Endothelial cell of umbilical vein (primary cell): ENCODE data around the gene DACH2. TPM values are rescaled to one million over a fixed set of nuclear protein-coding genes. Genes with fewer than 3 reads are reported as not detected.

Experiments used
- BruUV-seq: library from RNA; stranded (reverse); fragments of 400-500 nt; replicated peaks from 2 replicates; lab custom pipeline; 2021; lab: Mats Ljungman, UMichigan
- CTCF ChIA-PET: fragments of 300-600, 350-600 bp; sonication (Branson Sonifier 250); formaldehyde crosslinking; loops from one replicate; lab custom pipeline; 2021; ENCODE audit warnings: antibody characterized with exemption, inconsistent platforms; lab: Charles Lee
- POLR2A ChIA-PET: fragments of 300-600, 350-600 bp; sonication (Branson Sonifier 250); formaldehyde crosslinking; loops from one replicate; lab custom pipeline; 2021; ENCODE audit warnings: antibody characterized with exemption, inconsistent platforms; lab: Charles Lee
- DNase-seq: peaks from one replicate; pipeline ENCODE4 v3.0.0-alpha.2; 2011; ENCODE audit warnings: low read depth, low spot score
- FAIRE-seq: peaks from 2 replicates; lab custom pipeline; 2011; peaks lifted over from hg19 to GRCh38; lab: Jason Lieb, UNC
- H2AFZ ChIP-seq: 2 replicates; pipeline ENCODE4 v1.6.0; 2012; ENCODE audit warnings: low read depth, low read length, control low read depth, inconsistent platforms
- H3K27ac ChIP-seq: 2 replicates; pipeline ENCODE4 v1.5.1; 2011; ENCODE audit warnings: low read depth, mild to moderate bottlenecking, control low read depth, low read length, moderate library complexity; ENCODE audit not compliant: insufficient read depth
- H3K27me3 ChIP-seq, 2 experiments: 2 replicates each; pipeline versions ENCODE4 v1.6.0 to v1.6.1; 2011; ENCODE audit warnings: low read length in 2 of 2, mixed read lengths in 1 of 2; ENCODE audit not compliant: control insufficient read depth in 2 of 2, insufficient read depth in 2 of 2
- H3K36me3 ChIP-seq, 2 experiments: 2 replicates in 1 of 2; 3 replicates in 1 of 2; pipeline ENCODE4 v1.5.1; 2011; ENCODE audit warnings: low read length in 2 of 2, mild to moderate bottlenecking in 1 of 2, moderate library complexity in 1 of 2; ENCODE audit not compliant: control insufficient read depth in 2 of 2, insufficient read depth in 2 of 2; ENCODE audit errors: extremely low read depth in 1 of 2
- H3K4me1 ChIP-seq: 3 replicates; pipeline ENCODE4 v1.5.1; 2011; ENCODE audit warnings: mild to moderate bottlenecking, low read length; ENCODE audit not compliant: control insufficient read depth, insufficient read depth; ENCODE audit errors: extremely low read depth
- H3K4me2 ChIP-seq: 2 replicates; pipeline ENCODE4 v1.6.1; 2011; ENCODE audit warnings: low read length, control low read depth, mixed read lengths; ENCODE audit not compliant: insufficient read depth
- H3K4me3 ChIP-seq, 3 experiments: fragments of 200-600 bp in 1 of 3; sonication (generic), shearing (Covaris generic) in 1 of 3; replicated peaks in 1 of 3; 2 replicates each; pipeline ENCODE4 v1.5.1; 2011 to 2016; ENCODE audit warnings: control low read depth in 3 of 3, low read length in 3 of 3, mild to moderate bottlenecking in 2 of 3, inconsistent platforms in 1 of 3, low read depth in 1 of 3, moderate library complexity in 1 of 3; ENCODE audit not compliant: insufficient read depth in 1 of 3
- H3K79me2 ChIP-seq: 2 replicates; pipeline ENCODE4 v1.6.0; 2012; ENCODE audit warnings: low read length, inconsistent platforms; ENCODE audit not compliant: control insufficient read depth, insufficient read depth
- H3K9ac ChIP-seq: replicated peaks from 2 replicates; pipeline ENCODE3; 2011; ENCODE audit warnings: low read length, control low read depth; ENCODE audit not compliant: insufficient read depth; ENCODE audit errors: extremely low read depth
- H3K9me1 ChIP-seq: replicated peaks from 3 replicates; pipeline ENCODE4 v1.6.0; 2011; ENCODE audit warnings: mild to moderate bottlenecking, low read length; ENCODE audit not compliant: control insufficient read depth, insufficient read depth; ENCODE audit errors: extremely low read depth
- H3K9me3 ChIP-seq: replicated peaks from 2 replicates; pipeline ENCODE4 v1.5.1; 2012; ENCODE audit warnings: low read length, inconsistent platforms; ENCODE audit not compliant: control insufficient read depth, insufficient read depth
- H4K20me1 ChIP-seq: replicated peaks from 2 replicates; pipeline ENCODE3; 2011; ENCODE audit warnings: mild to moderate bottlenecking, low read length; ENCODE audit not compliant: control insufficient read depth, insufficient read depth; ENCODE audit errors: extremely low read depth
- EZH2 ChIP-seq: IDR thresholded peaks from 2 replicates; pipeline ENCODE4 v1.6.1; 2012; ENCODE audit warnings: borderline replicate concordance, low read depth, mild to moderate bottlenecking, moderate library complexity, low read length, inconsistent platforms; ENCODE audit not compliant: severe bottlenecking
- FOS ChIP-seq: IDR thresholded peaks from 2 replicates; pipeline ENCODE4 v1.6.1; 2011; ENCODE audit warnings: mild to moderate bottlenecking, low read length, moderate library complexity, borderline replicate concordance; ENCODE audit not compliant: insufficient read depth
- GATA2 ChIP-seq: IDR thresholded peaks from 2 replicates; pipeline ENCODE4 v1.7.0; 2011; ENCODE audit warnings: low read depth, mild to moderate bottlenecking, moderate library complexity, mixed read lengths, low read length; ENCODE audit not compliant: insufficient read length, insufficient read depth
- JUN ChIP-seq: IDR thresholded peaks from 2 replicates; pipeline ENCODE4 v1.6.1; 2011; ENCODE audit warnings: borderline replicate concordance, low read depth; ENCODE audit not compliant: insufficient read length, insufficient read depth
- POLR2AphosphoS5 ChIP-seq: IDR thresholded peaks from 2 replicates; pipeline ENCODE4 v1.6.1; 2012; ENCODE audit warnings: low read depth, mild to moderate bottlenecking, control low read depth, low read length, moderate library complexity; ENCODE audit not compliant: insufficient read depth
- dilution Hi-C: fragments of 300-500 bp; cut with MboI; formaldehyde crosslinking; loops from one replicate; pipeline ENCODE4 v1.15.0; 2019; ENCODE audit warnings: low sequenced_read_pairs; ENCODE audit not compliant: extremely low pct_ligation_motif_present
- intact Hi-C: fragments of 100-400 bp; cut with micrococcal nuclease; formaldehyde crosslinking; loops from one replicate; pipeline ENCODE4 v1.10.0; 2022
- polyA plus RNA-seq, 4 experiments: library from polyadenylated mRNA; depleted of rRNA in 3 of 4; stranded (reverse) in 3 of 4; unstranded in 1 of 4; fragments of >200 nt; gene quantifications; 2 replicates each; pipeline versions ENCODE4 v1.2.1 to v1.2.3, GENCODE V29; 2011 to 2012; ENCODE audit warnings: missing spikeins in 1 of 4
- total RNA-seq: library from RNA; stranded (reverse); gene quantifications from 2 replicates; pipeline ENCODE4 v1.2.3, GENCODE V29; 2021
- TF ChIP-seq, protein P1 (sequence below): IDR thresholded peaks from 2 replicates; pipeline ENCODE4 v1.6.1; 2011; ENCODE audit not compliant: insufficient read depth, insufficient read length
- TF ChIP-seq, protein P2 (sequence below), 2 donors: IDR thresholded peaks; 1 replicate in 1 of 2; 2 replicates in 1 of 2; pipeline ENCODE4 v1.5.1; 2011; ENCODE audit warnings: low read length in 2 of 2, mild to moderate bottlenecking in 2 of 2, moderate library complexity in 2 of 2, control low read depth in 1 of 2, inconsistent platforms in 1 of 2, low read depth in 1 of 2; ENCODE audit not compliant: insufficient read depth in 1 of 2; ENCODE audit errors: extremely low read depth in 1 of 2

The DACH2 gene
- total and polyA plus RNA-seq, 2 donors (not counting 3 experiments of a cell fraction or from before 2014, with no cell fraction given), result not detected

DNA sequence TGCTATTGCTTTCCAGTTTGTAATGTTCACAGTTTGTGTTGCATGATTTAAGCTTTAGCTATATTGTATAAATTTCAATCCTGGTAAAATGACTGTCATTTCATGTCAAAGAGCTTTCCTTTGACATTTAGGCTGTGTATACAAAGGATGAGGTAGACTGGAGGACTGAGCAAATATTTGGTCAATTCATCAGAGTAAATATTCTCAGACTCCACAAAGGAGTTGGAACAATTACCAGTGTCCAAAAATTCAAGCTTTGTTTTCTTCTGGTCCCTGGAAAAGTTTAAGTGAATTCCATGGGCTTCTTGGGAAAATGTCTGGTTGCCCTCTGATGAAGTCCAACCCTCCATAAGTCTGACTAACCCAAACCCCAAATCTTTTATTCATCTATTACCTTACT lies 682.4 kb downstream of the DACH2 start:
- no peaks in the 10 kb centered on the region for H3K4me1 ChIP-seq
- no peaks in the 10 kb centered on the region for H3K9me3 ChIP-seq
- POLR2A ChIA-PET, result no interaction called here
- H3K4me2 ChIP-seq, result no peak overlapping the region
- H4K20me1 ChIP-seq, result no peaks in the 10 kb centered on the region
- dilution Hi-C loops, result no loop called here
- BruUV-seq, result no TSS peak
- CTCF ChIA-PET, result no interaction called here
- intact Hi-C loops, result no loop called here
- H3K27me3 ChIP-seq, result no peaks in the 10 kb centered on the region
- no peak overlapping the region for H3K9ac ChIP-seq
- H3K36me3 ChIP-seq, result no peaks in the 10 kb centered on the region
- no peak overlapping the region for H3K27ac ChIP-seq
- TF ChIP-seq, protein P1, sequence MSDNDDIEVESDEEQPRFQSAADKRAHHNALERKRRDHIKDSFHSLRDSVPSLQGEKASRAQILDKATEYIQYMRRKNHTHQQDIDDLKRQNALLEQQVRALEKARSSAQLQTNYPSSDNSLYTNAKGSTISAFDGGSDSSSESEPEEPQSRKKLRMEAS, result no peak
- no peak for TF ChIP-seq FOS
- TF ChIP-seq, protein P2, sequence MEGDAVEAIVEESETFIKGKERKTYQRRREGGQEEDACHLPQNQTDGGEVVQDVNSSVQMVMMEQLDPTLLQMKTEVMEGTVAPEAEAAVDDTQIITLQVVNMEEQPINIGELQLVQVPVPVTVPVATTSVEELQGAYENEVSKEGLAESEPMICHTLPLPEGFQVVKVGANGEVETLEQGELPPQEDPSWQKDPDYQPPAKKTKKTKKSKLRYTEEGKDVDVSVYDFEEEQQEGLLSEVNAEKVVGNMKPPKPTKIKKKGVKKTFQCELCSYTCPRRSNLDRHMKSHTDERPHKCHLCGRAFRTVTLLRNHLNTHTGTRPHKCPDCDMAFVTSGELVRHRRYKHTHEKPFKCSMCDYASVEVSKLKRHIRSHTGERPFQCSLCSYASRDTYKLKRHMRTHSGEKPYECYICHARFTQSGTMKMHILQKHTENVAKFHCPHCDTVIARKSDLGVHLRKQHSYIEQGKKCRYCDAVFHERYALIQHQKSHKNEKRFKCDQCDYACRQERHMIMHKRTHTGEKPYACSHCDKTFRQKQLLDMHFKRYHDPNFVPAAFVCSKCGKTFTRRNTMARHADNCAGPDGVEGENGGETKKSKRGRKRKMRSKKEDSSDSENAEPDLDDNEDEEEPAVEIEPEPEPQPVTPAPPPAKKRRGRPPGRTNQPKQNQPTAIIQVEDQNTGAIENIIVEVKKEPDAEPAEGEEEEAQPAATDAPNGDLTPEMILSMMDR (IDR thresholded peaks at IDR 0.05; ENCODE audit: extremely low read depth in 1 of 2, insufficient read depth in 1 of 2, low read depth in 1 of 2, low read length in 2 of 2), result no peak
- no peak for TF ChIP-seq JUN
- no peak for TF ChIP-seq POLR2AphosphoS5
- TF ChIP-seq EZH2, result no peak
- no peak for TF ChIP-seq GATA2
- H3K4me3 ChIP-seq, result no peak overlapping the region
- H2AFZ ChIP-seq, result no peak overlapping the region
- no peaks in the 10 kb centered on the region for H3K79me2 ChIP-seq
- no peaks in the 10 kb centered on the region for H3K9me1 ChIP-seq
- DNase-seq (no peak), FAIRE-seq (no peak)
